Measurements from ENCODE around the gene B9D2. TPM values are rescaled to one million over a fixed set of nuclear protein-coding genes. Genes with fewer than 3 reads are reported as not detected.

B9D2 gene
- total RNA-seq, 1 donor from 2014 or later = 7.4 TPM

DNA sequence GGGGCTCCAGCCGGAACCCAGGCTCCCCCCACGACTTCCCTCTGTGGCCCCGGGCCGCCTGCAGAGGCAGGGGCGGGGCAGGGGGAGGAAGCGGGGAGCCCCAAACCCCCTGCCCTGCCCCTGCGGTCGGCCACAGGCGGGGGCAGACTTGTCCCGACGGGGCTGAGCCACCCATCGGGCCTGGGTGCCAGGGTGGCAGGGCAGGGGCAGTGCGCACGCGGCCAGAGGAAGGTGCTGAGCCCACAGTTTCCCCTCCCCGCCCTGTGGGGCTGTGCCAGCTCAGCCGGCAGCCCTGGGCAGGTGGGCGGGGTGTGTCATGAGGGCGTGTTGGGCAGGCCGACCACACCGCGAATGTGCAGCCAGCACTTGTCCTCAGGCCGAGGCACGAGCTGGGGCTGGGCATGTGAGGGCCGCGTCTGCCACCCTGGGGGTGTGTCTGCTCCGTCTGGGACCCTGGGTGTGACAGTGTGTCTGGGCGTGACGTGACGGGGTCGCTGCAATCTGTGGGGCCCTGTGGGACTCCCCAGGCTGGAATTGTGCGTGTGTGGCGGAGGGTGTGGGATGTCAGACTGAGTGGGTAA, 36.3 kb downstream of the B9D2 start:
- DNase-seq (ENCODE audit: low read depth) = peak; percentile 61

DNA sequence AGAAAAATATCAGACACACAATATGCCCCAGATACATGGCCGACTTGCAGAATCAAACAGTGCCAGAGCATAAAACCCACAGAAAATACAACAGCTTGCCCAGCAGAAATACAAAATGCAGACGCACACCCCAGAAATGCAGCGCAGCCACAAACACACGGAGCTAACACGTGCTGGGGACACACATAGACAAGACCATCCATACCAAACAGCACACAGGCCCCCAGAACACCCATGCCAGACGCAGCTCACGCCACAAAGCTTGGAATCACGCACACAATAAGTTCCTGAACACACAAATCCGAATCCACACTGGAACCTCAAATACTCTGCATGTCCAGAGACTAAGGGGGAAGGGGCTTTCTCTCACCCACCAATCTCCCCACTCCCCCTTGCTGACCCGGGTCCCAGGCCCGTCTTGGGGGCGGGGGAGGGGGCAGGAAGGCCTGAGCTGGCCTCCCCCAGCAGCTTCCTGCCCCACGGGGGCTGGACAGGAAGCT, 36.8 kb downstream of the B9D2 start:
- DNase-seq (ENCODE audit: low read depth) = no peak

DNA sequence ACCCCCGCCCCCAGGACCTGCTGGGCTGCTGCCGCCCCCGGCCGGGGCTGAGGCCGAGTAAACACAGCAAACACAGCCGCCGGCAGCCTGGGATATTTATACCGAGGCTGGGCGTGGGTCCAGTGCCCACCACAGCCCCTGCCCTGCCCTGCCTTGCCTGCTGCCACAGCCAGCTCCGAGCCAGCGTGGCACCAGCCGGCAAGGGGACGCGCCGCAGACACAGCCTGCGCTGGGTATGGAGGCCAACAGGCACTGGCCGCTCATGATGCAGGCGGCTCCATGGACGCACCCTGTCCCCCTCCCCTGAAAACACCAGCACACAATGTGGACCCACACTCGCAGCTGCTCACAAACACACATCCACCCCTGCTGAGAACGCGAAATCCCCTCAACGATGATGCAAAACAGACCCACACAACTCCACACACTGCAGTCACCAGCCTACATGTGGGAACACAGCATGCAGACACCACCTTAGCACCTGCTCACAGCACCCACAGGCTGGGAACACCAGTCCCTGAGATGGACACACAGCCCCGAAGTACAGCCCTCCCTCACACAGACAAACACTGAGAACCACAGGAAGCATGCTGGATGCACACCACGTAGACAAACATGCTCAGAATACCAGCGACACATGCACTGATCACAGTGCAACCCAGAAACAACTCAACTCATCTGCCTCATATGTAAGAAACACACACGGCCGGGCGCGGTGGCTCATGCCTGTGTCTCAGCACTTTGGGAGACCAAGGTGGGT, 37.8 kb downstream of the B9D2 start:
- peak; percentile 69 for DNase-seq (ENCODE audit: low read depth)

DNA sequence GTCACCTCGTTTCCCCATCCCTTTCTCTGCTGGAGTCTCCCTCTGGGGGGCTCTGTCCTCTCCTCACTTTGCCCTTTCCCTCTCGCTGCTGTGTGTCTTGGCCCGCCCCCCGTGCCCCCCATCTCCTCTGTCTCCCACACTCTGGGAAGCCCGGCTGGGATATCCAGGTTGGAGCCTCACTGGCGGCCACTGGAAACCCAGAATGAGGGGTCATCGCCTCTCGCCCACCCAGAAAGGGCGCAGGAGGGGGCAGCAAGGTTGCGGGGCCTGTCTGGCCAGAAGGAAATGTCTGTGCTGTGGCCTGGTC, 38.4 kb downstream of the B9D2 start:
- no peak for DNase-seq (ENCODE audit: low read depth)

DNA sequence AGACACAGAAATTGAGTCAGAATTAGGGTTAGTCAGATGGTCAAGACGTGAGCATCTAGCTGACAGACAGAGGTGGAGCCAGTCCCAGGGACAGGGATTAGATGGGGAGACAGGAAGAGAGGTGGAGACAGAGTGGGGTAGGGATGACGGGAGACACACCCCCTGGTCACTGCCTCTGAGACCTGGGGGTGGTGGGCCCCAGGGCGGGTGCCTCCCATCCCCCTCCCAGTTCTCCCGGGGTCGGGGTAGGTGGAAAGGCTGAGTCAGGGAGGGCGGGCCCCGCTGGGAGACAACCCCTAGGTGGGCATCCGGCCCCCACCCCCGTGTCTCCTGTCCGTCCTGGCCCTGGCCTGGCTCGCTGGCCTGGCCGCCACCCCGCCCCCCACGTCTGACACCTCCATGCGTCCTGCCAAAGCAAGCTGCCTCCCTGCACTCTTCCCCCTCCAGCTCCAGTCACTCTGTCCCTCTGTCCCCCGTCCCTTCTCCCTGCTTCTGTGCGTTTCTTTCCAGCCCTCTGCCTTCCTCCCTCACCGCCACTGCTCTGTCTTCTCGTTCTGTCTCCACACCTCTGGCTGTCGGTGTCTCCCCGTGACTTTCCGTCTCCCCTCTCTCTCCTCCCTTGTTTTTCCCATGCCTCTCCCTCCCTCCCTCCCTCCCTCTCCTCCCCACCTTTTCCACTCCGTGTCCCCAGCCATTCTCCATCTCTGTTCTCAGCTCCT, 38.9 kb downstream of the B9D2 start:
- DNase-seq (ENCODE audit: low read depth) = peak; percentile 55

DNA sequence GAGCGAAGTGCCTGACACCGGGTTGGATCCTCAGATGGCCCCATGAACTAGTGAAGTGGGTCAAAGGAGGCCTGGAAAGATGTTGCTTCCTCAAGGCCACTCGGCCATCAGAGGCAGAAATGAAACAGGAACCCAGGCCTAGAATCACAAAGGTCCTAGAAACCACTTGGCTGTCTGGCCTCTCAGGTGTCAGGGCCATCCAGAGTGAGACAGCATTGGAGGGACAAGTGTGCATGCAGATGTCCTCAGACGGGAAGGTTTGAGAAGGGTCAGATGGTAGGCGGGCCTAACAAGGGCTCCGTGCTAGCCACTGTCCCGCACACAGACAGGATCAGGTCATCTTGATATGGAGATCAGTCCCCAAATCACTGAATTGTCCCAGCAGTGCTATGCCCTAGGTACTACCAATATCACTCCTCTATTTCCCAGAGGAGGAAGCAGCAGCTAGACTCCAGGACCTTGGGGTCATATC, 39.7 kb downstream of the B9D2 start:
- DNase-seq (ENCODE audit: low read depth) = no peak

DNA sequence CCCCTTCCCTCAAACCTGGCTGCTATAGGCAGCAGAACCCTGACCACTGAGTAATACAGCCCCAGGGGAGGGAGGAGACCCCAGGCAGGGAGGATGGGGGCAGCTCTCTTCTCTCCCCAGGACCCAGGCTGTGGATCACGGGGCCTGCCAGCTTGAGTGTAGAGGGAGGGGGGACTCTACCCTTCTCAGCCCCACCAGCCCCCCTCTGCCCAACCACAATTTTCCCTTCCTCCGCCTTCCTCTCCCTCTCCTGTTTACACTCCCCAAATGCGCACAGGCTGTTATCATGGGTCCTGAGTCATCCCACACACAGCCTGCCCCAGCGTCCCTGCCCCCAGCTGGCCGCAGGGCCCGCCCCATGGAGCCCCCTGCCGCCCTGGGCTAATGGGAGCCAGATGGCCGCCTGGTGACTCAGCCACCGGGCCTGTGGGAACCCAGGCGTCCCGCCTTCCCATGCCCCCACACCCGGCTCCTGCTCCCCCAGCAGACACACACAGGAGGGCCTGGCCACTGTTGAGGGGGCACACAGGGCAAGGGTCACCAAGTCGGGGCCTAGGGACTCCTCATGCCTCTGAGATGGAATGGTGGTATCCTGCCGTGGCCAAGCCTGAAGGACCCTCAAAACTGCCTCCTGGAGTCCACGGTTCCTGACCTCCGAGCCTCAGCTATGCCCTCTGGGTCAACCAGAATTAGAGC, 40.4 kb downstream of the B9D2 start:
- peak; percentile 71 for DNase-seq (ENCODE audit: low read depth)

DNA sequence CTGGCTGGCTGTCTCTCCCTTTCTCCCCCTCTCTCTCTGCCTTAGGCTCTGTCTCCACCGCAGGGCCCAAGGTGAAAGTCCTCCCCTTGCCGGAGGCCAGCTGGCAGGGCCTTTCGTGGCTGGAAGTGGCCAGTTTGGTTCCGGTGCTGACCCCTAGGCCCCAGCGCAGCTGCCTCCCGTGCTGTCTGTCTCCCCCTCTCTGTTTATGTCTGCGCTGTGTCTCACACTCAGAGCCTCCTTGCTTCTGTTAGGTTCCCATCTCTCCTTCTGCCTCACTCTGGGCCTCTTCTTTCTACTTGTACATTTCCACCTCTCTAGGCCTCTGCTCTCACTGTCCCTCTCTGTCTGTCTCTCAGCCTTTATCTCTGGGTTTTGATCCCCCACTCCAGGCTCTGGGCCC, 40.9 kb downstream of the B9D2 start:
- DNase-seq (ENCODE audit: low read depth) = no peak

DNA sequence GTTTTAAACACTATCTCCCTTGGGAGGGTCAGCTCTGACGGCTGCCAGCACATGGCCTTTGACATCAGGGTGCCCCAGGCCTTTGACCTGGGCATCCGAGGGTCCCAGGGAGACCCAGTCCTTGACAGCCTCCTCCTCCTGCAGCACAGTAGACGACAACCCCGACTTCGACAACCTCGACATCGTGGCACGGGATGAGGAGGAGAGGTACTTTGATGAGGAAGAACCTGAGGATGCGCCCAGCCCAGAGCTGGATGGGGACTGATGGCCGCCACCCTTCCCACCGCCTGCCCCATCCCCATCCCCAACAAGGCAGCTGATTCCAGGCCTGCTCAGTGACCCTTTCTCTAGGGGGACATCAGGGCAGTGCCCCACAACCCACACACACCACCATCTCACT, 41.5 kb downstream of the B9D2 start:
- DNase-seq (ENCODE audit: low read depth) = no peak

DNA sequence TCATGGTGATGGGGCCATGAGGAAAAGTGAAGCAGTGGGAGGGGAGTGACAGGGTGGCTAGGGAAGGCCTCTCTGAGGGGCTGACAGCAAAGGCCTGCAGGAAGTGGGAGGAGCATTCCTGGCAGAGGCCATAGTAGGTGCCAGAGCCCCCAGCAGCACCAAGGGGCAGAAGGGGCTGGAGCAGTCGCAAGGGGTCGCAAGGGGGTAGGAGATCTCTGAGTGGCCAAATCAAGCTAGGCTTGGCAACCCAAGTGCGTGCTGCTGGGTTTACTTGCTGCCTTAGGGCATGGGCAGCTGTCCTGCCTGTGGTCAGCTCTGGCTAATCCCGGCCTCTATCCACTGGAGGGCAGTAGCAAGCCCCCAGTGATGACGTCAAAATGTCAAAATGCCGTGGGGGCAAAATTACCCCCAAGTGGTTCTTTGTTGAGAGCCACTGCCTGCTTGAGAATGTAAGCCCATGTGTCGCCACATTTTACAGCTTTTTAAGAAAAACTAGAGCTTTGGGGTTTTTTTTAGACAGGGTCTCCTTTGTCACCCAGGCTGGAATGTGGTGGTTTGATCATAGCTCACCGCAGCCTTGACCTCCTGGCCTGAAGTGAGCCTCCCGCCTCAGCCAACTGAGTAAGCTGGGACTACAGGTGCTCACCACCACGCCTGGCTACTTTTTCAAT, 42.2 kb downstream of the B9D2 start:
- peak; percentile 32 for DNase-seq (ENCODE audit: low read depth)

DNA sequence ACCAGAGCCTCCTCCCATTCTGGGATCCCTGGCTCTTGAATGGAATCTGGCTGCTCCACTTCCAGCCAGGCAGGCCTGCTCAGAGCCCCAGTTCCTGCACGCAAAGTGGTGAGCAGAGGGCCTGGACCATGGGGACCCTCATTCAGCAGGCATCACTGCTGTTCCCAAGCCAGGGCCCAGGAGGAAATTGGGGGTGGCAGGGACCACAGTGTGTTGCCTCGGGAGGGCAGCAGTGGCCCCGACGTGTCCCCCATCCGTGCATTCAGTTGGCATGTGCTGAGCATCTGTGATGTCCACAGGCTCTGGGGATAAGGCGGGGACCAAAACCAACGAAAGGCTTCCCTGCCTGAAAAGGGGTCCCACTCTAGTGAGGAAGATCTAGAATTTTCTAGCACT, 42.7 kb downstream of the B9D2 start:
- no peak for DNase-seq (ENCODE audit: low read depth)

DNA sequence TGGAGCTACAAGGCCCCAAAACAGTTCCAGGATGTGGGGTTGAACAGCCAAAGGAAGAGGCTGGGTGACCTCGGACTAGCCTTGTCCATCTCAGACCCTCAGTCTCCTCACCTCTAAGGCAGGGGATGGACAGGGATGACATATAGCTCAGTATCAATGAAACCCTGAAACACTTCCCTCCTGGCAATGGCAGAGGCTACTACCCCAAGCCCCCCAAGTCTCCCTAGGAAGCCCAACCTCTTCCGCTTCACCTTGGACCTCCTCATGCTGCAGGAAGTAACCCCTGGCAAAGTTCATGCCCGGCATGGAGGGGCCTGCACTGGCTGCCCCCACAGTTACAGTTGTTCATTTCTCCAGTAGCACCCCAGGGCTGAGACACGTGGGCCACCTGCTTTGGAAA, 43.4 kb downstream of the B9D2 start:
- DNase-seq (ENCODE audit: low read depth) = no peak

DNA sequence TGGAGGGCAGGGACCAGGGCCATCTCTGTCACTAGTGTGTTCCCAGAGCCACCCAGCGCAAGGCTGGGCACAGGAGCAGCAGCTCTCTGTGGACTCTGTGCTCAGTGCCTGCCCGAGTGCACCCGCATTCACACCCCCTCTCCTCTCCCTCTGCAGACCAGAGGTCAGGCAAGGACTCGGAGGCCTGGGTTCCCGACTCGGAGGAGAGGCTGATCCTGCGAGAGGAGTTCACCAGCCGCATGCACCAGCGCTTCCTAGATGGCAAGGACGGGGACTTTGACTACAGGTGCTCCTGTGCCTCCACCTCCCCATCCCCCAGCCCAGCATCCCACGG, 43.8 kb downstream of the B9D2 start:
- DNase-seq (ENCODE audit: low read depth) = no peak

DNA sequence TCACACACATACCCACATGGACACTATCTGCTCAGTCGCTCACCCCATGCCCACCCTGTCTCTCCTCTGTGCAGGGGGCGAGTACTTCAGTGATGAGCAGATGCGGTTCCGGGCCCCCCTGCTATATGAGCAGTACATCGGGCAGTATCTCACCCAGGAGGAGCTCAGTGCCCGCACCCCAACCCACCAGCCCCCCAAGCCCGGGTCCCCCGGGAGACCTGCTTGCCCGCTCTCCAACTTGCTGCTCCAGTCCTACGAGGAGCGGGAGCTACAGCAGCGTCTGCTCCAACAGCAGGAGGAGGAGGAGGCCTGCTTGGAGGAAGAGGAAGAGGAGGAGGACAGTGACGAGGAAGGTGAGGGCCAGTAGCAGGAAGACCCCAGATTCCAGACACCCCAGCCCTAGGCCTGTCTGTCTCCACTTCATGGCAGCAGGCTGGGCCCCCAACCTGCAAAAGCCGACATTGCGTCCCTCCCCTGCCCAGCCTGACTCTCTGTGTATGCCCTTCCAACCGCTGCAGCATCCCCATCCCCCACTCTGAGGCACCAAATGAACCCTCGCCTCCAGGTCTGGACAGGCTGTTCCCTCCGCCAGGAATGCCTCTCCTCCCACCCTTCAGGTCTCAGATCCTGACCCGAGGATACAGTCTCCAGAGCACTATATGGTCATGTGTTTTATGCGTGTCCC, 44.3 kb downstream of the B9D2 start:
- DNase-seq (ENCODE audit: low read depth) = no peak

DNA sequence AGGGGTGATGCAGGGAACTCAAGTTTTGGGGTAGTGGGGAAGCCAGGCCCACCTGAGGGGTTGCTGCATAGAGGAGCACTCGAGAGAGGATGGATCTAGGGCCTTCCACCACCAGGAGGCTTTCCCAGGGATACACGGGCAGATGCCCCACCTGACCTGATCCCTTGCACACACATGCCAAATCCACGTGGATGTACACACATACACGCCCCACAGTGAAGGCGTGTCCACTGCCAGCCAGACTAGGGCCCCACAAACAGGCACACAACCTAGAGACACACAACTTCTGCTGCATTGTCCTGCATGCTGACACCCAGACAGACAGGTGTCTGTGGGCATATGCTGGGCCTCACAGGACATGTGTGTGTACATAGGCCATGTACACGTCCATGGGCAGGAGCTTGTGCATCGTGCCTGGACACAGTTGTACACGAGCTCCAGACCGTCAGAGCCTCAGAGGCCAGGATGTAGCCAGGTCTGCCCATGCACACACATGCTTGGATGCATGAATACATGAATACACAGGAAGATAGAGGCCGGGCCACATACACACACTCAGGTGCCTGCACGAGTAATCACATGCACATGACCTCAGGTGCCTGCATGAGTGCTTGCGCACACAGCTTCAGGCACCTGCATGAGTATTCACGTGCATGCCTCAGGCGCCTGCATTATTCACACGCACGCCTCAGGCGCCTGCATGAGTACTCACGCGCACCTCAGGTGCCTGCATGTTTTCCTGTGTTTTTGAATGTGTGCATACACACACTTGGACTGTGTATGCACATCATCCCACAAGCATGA, 45.1 kb downstream of the B9D2 start:
- DNase-seq (ENCODE audit: low read depth) = no peak

DNA sequence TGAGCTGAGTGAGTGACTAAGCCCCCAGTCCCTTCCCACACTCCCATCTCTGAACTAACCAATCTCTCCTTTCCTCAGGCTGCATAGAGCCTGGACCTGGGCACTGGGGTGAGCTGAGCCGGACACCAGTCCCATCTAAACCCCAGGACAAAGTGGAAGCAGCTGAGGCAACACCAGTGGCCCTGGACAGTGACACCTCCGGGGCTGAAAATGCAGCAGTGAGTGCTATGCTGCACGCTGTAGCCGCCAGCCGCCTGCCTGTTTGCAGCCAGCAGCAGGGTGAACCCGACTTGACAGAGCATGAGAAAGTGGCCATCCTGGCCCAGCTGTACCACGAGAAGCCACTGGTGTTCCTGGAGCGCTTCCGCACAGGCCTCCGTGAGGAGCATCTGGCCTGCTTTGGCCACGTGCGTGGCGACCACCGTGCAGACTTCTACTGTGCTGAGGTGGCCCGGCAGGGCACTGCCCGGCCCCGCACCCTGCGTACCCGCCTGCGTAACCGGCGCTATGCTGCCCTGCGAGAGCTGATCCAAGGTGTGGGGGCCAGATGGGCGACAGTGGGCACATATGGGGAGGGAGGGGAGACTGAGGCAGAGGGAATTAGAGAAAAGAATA, 47.5 kb downstream of the B9D2 start:
- no peak for DNase-seq (ENCODE audit: low read depth)

DNA sequence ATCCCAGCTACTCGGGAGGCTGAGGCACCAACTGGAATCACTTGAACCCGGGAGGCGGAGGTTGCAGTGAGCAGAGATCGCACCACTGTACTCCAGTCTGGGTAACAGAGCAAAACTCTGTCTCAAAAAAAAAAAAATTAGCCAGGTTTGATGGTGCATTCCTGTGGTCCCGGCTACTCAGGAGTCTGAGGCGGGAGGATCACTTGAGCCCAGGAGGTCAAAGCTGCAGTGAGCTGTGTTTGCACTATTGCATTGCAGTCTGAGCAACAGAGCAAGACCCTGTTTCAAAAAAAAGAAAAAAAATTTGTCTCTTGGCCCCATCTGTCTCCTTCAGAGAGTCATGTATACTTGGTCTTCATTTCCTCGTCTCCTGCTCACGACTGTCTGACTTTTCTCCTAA, 52.3 kb downstream of the B9D2 start:
- no peak for DNase-seq (ENCODE audit: low read depth)

DNA sequence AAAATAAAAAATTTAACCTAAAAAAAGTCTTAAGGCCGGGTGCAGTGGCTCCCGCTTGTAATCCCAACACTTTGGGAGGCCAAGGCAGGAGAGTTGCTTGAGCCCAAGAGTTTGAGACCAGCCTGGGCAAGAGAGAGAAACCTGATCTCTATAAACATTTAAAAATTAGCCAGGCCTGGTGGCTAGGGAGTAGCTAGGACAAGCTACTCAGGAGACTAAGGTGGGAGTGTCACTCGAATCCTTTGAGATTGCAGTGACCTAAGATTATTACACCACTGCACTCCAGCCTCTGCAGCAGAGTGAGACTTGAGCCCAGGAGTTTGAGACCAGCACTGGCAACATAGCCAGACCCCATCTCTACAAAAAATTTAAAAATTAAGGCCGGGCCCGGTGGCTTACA, 52.9 kb downstream of the B9D2 start:
- DNase-seq (ENCODE audit: low read depth) = peak; percentile 13

DNA sequence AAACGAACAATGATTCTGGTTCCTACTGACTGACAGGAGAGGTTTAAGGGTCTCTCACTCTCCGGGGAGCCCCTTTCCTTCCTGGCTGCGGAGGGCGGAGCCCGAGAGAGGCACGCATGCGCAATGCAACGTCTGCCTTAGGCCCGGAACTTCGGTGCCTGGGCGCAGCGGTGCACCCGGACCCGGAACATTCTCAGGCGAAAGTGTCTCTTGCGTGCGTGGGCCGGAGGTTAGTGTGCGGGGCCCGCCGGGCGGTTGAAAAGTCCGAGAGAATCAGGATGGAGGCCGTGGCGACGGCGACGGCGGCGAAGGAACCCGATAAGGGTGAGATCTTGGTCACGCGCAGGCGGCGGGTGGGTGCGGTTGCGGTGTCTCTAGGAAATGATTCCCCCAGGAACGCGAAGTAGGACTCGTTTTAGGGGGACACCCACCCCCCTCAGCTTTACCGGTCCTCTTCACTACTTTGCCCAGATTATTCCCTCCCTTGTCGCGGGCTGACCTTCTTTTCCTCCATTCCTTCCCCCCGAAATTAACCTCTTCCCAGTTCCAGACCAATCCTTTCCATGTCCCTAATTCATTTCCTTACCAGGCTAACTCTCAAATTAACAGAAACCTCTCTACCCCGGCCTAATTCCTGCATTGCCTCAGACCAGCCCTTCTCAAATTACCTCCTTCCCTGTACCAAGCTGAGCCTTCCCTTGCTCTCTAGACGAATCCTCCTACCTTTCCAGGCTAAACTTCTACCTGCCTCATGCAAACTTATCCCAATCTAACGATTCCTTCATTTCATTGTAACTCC, 53.7 kb downstream of the B9D2 start, which contains the start of gene CCDC97:
Gene CCDC97, plus strand, starts transcription at position 140 of the 799 bp plus-strand sequence. Its CDS starts 139 bp downstream, at position 279.
- peak; percentile 62 for DNase-seq (ENCODE audit: low read depth)

Measured in renal cortical epithelial cell (primary cell).